Effector memory CD4-positive, alpha-beta T cell (primary cell): ENCODE results near the gene ADGRB3.
"Not testable (repeated sequence)": the region's sequence is repeated elsewhere in the genome, so short reads cannot be mapped to it uniquely, and the experiment has no call there.

Experiments
- DNase-seq, 3 donors: peaks; one replicate each; pipeline ENCODE4 v3.0.0-alpha.2; 2020
- H3K27ac ChIP-seq: 2 replicates; pipeline ENCODE4 v1.7.0; 2013; ENCODE audit warnings: mild to moderate bottlenecking, low read length, moderate library complexity; ENCODE audit not compliant: insufficient read depth, poor library complexity, severe bottlenecking
- H3K27me3 ChIP-seq: replicated peaks from 2 replicates; pipeline ENCODE4 v1.7.0; 2013; ENCODE audit warnings: mild to moderate bottlenecking, low read length; ENCODE audit not compliant: insufficient read depth, control insufficient read depth, poor library complexity, severe bottlenecking
- H3K36me3 ChIP-seq: 2 replicates; pipeline ENCODE4 v1.7.0; 2013; ENCODE audit warnings: mild to moderate bottlenecking, low read length, moderate library complexity; ENCODE audit not compliant: control insufficient read depth, insufficient read depth
- H3K4me1 ChIP-seq: 2 replicates; pipeline ENCODE4 v1.7.0; 2013; ENCODE audit warnings: low read length, mild to moderate bottlenecking; ENCODE audit not compliant: control insufficient read depth, insufficient read depth, poor library complexity, severe bottlenecking
- H3K4me3 ChIP-seq: 2 replicates; pipeline ENCODE4 v1.7.0; 2013; ENCODE audit warnings: low read length, low read depth, mild to moderate bottlenecking; ENCODE audit not compliant: insufficient read depth, poor library complexity, severe bottlenecking
- H3K9me3 ChIP-seq: 2 replicates; pipeline ENCODE4 v1.7.0; 2013; ENCODE audit warnings: mild to moderate bottlenecking, low read length, moderate library complexity; ENCODE audit not compliant: control insufficient read depth

The ADGRB3 gene

GRCh38 chr6:68838571-68838970 lies 203.5 kb downstream of the ADGRB3 start:
- no peaks in the 10 kb centered on the region for H3K36me3 ChIP-seq
- no peak for DNase-seq
- H3K9me3 ChIP-seq = no peaks in the 10 kb centered on the region
- H3K27ac ChIP-seq = no peak overlapping the region
- no peaks in the 10 kb centered on the region for H3K27me3 ChIP-seq
- H3K4me3 ChIP-seq = no peak overlapping the region
- H3K4me1 ChIP-seq = no peaks in the 10 kb centered on the region

GRCh38 chr6:68852791-68853190 lies 217.7 kb downstream of the ADGRB3 start:
- no peaks in the 10 kb centered on the region for H3K27me3 ChIP-seq

GRCh38 chr6:68859233-68859632 lies 224.2 kb downstream of the ADGRB3 start:
- H3K27me3 ChIP-seq = no peaks in the 10 kb centered on the region
- no peak for DNase-seq
- H3K4me1 ChIP-seq = no peaks in the 10 kb centered on the region
- no peak overlapping the region for H3K27ac ChIP-seq
- no peaks in the 10 kb centered on the region for H3K36me3 ChIP-seq
- no peaks in the 10 kb centered on the region for H3K9me3 ChIP-seq
- H3K4me3 ChIP-seq = no peak overlapping the region

More at GRCh38 chr6:68852791-68853190, 217.7 kb downstream of the ADGRB3 start:
- Histone ChIP-seq H3K9me3 (no peaks in the 10 kb centered on the region), H3K4me1 (no peaks in the 10 kb centered on the region), H3K27ac (no peak overlapping the region), H3K36me3 (no peaks in the 10 kb centered on the region), H3K4me3 (no peak overlapping the region)
- no peak for DNase-seq

- Histone ChIP-seq H3K4me1 (no peaks in the 10 kb centered on the region), H3K27ac (no peak overlapping the region), H3K9me3 (no peaks in the 10 kb centered on the region), H3K4me3 (no peak overlapping the region), H3K27me3 (no peaks in the 10 kb centered on the region), H3K36me3 (no peaks in the 10 kb centered on the region)
- DNase-seq = no peak
These were observed 233.6 kb downstream of the ADGRB3 start for GRCh38 chr6:68868646-68869045.

GRCh38 chr6:68873236-68873635 lies 238.2 kb downstream of the ADGRB3 start:
- no peaks in the 10 kb centered on the region for H3K9me3 ChIP-seq
- H3K4me3 ChIP-seq = no peak overlapping the region
- no peak overlapping the region for H3K27ac ChIP-seq
- DNase-seq = no peak
- no peaks in the 10 kb centered on the region for H3K27me3 ChIP-seq
- no peaks in the 10 kb centered on the region for H3K4me1 ChIP-seq
- H3K36me3 ChIP-seq = no peaks in the 10 kb centered on the region

- Histone ChIP-seq H3K36me3 (no peaks in the 10 kb centered on the region), H3K9me3 (no peaks in the 10 kb centered on the region), H3K4me1 (no peaks in the 10 kb centered on the region), H3K27me3 (no peaks in the 10 kb centered on the region), H3K27ac (no peak overlapping the region), H3K4me3 (no peak overlapping the region)
- no peak for DNase-seq
These were observed 239.7 kb downstream of the ADGRB3 start for GRCh38 chr6:68874747-68875146.

- H3K36me3 ChIP-seq = no peaks in the 10 kb centered on the region
- H3K27ac ChIP-seq = no peak overlapping the region
- no peak for DNase-seq
- no peaks in the 10 kb centered on the region for H3K4me1 ChIP-seq
- H3K4me3 ChIP-seq = no peak overlapping the region
- H3K9me3 ChIP-seq = no peaks in the 10 kb centered on the region
- no peaks in the 10 kb centered on the region for H3K27me3 ChIP-seq
These were observed 240.3 kb downstream of the ADGRB3 start for GRCh38 chr6:68875403-68875802.

- Histone ChIP-seq H3K27me3 (no peaks in the 10 kb centered on the region), H3K36me3 (no peaks in the 10 kb centered on the region), H3K4me1 (no peaks in the 10 kb centered on the region), H3K27ac (no peak overlapping the region), H3K4me3 (no peak overlapping the region), H3K9me3 (no peaks in the 10 kb centered on the region)
- no peak for DNase-seq
These were observed 241.9 kb downstream of the ADGRB3 start for GRCh38 chr6:68876792-68877493.

- H3K4me3 ChIP-seq = no peak overlapping the region
- H3K4me1 ChIP-seq = no peaks in the 10 kb centered on the region
- no peak overlapping the region for H3K27ac ChIP-seq
- no peaks in the 10 kb centered on the region for H3K36me3 ChIP-seq
- no peaks in the 10 kb centered on the region for H3K27me3 ChIP-seq
- no peaks in the 10 kb centered on the region for H3K9me3 ChIP-seq
- no peak for DNase-seq
These were observed 245.2 kb downstream of the ADGRB3 start for GRCh38 chr6:68880050-68880813.

- H3K36me3 ChIP-seq, H3K9me3 ChIP-seq, H3K27me3 ChIP-seq, H3K27ac ChIP-seq, DNase-seq, H3K4me1 ChIP-seq, H3K4me3 ChIP-seq: not testable (repeated sequence)
These were observed 248.2 kb downstream of the ADGRB3 start for GRCh38 chr6:68883325-68883724.
